Measurements from ENCODE around the gene FIZ1.

- TF ChIP-seq CTCF (IDR thresholded peaks at IDR 0.05): no peak
- TF ChIP-seq POLR2A (IDR thresholded peaks at IDR 0.05): no peak
- no peak for TF ChIP-seq EP300 (IDR thresholded peaks at IDR 0.05)
- TF ChIP-seq POLR2AphosphoS5 (IDR thresholded peaks at IDR 0.05): no peak
Measured at GRCh38 chr19:55545443-55545842, 53.9 kb downstream of the FIZ1 start, which contains the start of gene SBK3.
